SH-SY5Y (cell line): ENCODE results near the gene ACBD6.

Source experiments
- GATA2 ChIP-seq: IDR thresholded peaks from 2 replicates; pipeline ENCODE4 v1.6.1; 2011; ENCODE audit warnings: mild to moderate bottlenecking, low read depth, low read length
- GATA3 ChIP-seq: IDR thresholded peaks from 2 replicates; pipeline ENCODE4 v1.6.1; 2011; ENCODE audit warnings: low read depth, mild to moderate bottlenecking, low read length, moderate library complexity

- TF ChIP-seq GATA2 (no peak), GATA3 (no peak)
Observed at GRCh38 chr1:180370188-180370587, 132.2 kb downstream of the ACBD6 start.
